K562 (cell line): ENCODE measurements around the gene TSPAN18. TPM values are rescaled to one million over a fixed set of nuclear protein-coding genes. Genes with fewer than 3 reads are reported as not detected.

ENCODE experiments used
- ARID1B ChIP-seq: fragments of 450-650 bp; IDR thresholded peaks from 2 replicates; pipeline ENCODE4 v1.6.1; 2016; ENCODE audit warnings: antibody characterized with exemption, mild to moderate bottlenecking, inconsistent platforms
- EZH2 ChIP-seq: IDR thresholded peaks from 2 replicates; pipeline ENCODE4 v1.6.1; 2012; ENCODE audit warnings: low read depth, mild to moderate bottlenecking, inconsistent platforms, low read length, borderline replicate concordance
- FOXA3 ChIP-seq, 2 experiments: fragments of 450-650 bp in 1 of 2; sonication (generic) in 1 of 2; formaldehyde crosslinking; IDR thresholded peaks in 1 of 2; conservative IDR thresholded peaks in 1 of 2; 2 replicates each; pipeline versions ENCODE4 v1.4.0 to v1.8.0; 2020 to 2022; ENCODE audit warnings: mild to moderate bottlenecking in 2 of 2, missing genetic modification reagents in 1 of 2
- GABPB1 ChIP-seq: sonication (generic); formaldehyde crosslinking; IDR thresholded peaks from 2 replicates; pipeline ENCODE4 v1.8.0; 2022; ENCODE audit warnings: mild to moderate bottlenecking, missing genetic modification reagents
- GATAD2A ChIP-seq: fragments of 450-650 bp; IDR thresholded peaks from 2 replicates; pipeline ENCODE4 v1.6.1; 2017
- HMG20A ChIP-seq: fragments of 450-650 bp; formaldehyde crosslinking; conservative IDR thresholded peaks from 2 replicates; pipeline ENCODE4 v1.4.0; 2020; ENCODE audit warnings: mild to moderate bottlenecking, mixed read lengths
- HMG20B ChIP-seq: fragments of 250-450 bp; sonication (Bioruptor Pico); IDR thresholded peaks from 2 replicates; pipeline ENCODE4 v1.5.0; 2021; ENCODE audit warnings: mild to moderate bottlenecking
- HNRNPLL ChIP-seq: fragments of 200-400 bp; formaldehyde crosslinking; IDR thresholded peaks from 2 replicates; pipeline ENCODE4 v1.6.1; 2017; ENCODE audit warnings: low read length, low read depth, mild to moderate bottlenecking; ENCODE audit not compliant: poor library complexity, severe bottlenecking
- HOMEZ ChIP-seq: fragments of 250-450 bp; sonication (Bioruptor Pico); IDR thresholded peaks from 2 replicates; pipeline ENCODE4 v1.4.0; 2020; ENCODE audit warnings: mild to moderate bottlenecking, moderate library complexity
- ILF3 ChIP-seq: fragments of 450-650 bp; IDR thresholded peaks from 2 replicates; pipeline ENCODE4 v1.6.1; 2018; ENCODE audit warnings: antibody characterized with exemption, mild to moderate bottlenecking, moderate library complexity, borderline replicate concordance
- IRF2 ChIP-seq: sonication (generic); formaldehyde crosslinking; IDR thresholded peaks from 2 replicates; pipeline ENCODE4 v1.8.1; 2022; ENCODE audit warnings: mild to moderate bottlenecking, missing genetic modification reagents
- MBD1 ChIP-seq: fragments of 250-450 bp; sonication (Bioruptor Pico); IDR thresholded peaks from 2 replicates; pipeline ENCODE4 v1.8.0; 2022; ENCODE audit warnings: inconsistent platforms
- MIER1 ChIP-seq: fragments of 450-650 bp; IDR thresholded peaks from 2 replicates; pipeline ENCODE4 v1.6.1; 2016; ENCODE audit warnings: antibody characterized with exemption, mild to moderate bottlenecking, low read depth
- NFYB ChIP-seq: IDR thresholded peaks from 2 replicates; pipeline ENCODE4 v1.6.1; 2011; ENCODE audit warnings: mild to moderate bottlenecking, moderate library complexity; ENCODE audit not compliant: insufficient read length; ENCODE audit errors: extremely low read depth
- RFX7 ChIP-seq: fragments of 250-450 bp; sonication (Bioruptor Pico); IDR thresholded peaks from 2 replicates; pipeline ENCODE4 v1.5.1; 2021; ENCODE audit warnings: mild to moderate bottlenecking
- TAL1 ChIP-seq: fragments of 450-650 bp; IDR thresholded peaks from 2 replicates; pipeline ENCODE4 v1.6.1; 2016; ENCODE audit warnings: mild to moderate bottlenecking
- ZBTB33 ChIP-seq: sonication (generic); formaldehyde crosslinking; IDR thresholded peaks from 2 replicates; pipeline ENCODE4 v1.8.1; 2023; ENCODE audit warnings: mild to moderate bottlenecking, missing genetic modification reagents
- ZMIZ1 ChIP-seq, 2 experiments: fragments of 150-350 bp in 1 of 2; IDR thresholded peaks; 2 replicates each; pipeline ENCODE4 v1.6.1; 2012 to 2016; ENCODE audit warnings: low read depth in 2 of 2, low read length in 2 of 2, mild to moderate bottlenecking in 1 of 2, moderate library complexity in 1 of 2
- ZNF282 ChIP-seq: sonication (generic); formaldehyde crosslinking; IDR thresholded peaks from 2 replicates; pipeline ENCODE4 v1.8.1; 2023; ENCODE audit warnings: missing genetic modification reagents
- ZZZ3 ChIP-seq: fragments of 450-650 bp; IDR thresholded peaks from 2 replicates; pipeline ENCODE4 v1.6.1; 2016; ENCODE audit warnings: antibody characterized with exemption, mild to moderate bottlenecking, moderate library complexity
- polyA plus RNA-seq, 8 experiments: library from polyadenylated mRNA; depleted of rRNA in 4 of 8; stranded (reverse) in 5 of 8; unstranded in 3 of 8; fragments of >200 nt; fragmentation: Nextera tagmentation in 2 of 8; fragmentation: Illumina TruSeq in 1 of 8; extraction: Ambion mirVana in 2 of 8; extraction: Trizol in 1 of 8; gene quantifications; 2 replicates each; pipeline versions ENCODE4 v1.2.1 to v1.2.3, GENCODE V29; 2011 to 2014; ENCODE audit warnings: inconsistent platforms in 1 of 8, missing spikeins in 1 of 8
- total RNA-seq, 7 experiments: library from RNA; depleted of rRNA in 6 of 7; stranded (reverse); fragments of >200 nt in 6 of 7; fragmentation: Illumina TruSeq in 2 of 7; extraction: Trizol in 2 of 7; gene quantifications; 2 replicates each; pipeline versions ENCODE4 v1.2.1 to v1.2.3, GENCODE V29; 2011 to 2021; ENCODE audit warnings: low replicate concordance in 1 of 7

Gene TSPAN18
- total and polyA plus RNA-seq, 9 of the 15 experiments (the other 6 are each of a cell fraction or from before 2014, with no cell fraction given), result 0.17 to 0.35 (median 0.22) TPM; not detected in 4

- TF ChIP-seq MBD1 (CRISPR knock-in tag), result no peak
- no peak for TF ChIP-seq HOMEZ (CRISPR knock-in tag)
- no peak for TF ChIP-seq NFYB
- no peak for TF ChIP-seq EZH2
- no peak for TF ChIP-seq HNRNPLL
- no peak for TF ChIP-seq GATAD2A
- TF ChIP-seq HMG20B (CRISPR knock-in tag), result no peak
- no peak for TF ChIP-seq IRF2 (CRISPR knock-in tag)
- no peak for TF ChIP-seq FOXA3 (CRISPR knock-in tag; conservative IDR thresholded peaks at IDR 0.05 in 1 of 2, IDR thresholded peaks at IDR 0.05 in 1 of 2)
- TF ChIP-seq ZMIZ1 (IDR thresholded peaks at IDR 0.05; ENCODE audit: low read depth in 2 of 2, low read length in 2 of 2), result peak in 1 of 2 experiments; percentile 89; a peak in 2 of 4 replicates
- TF ChIP-seq ZZZ3, result no peak
- no peak for TF ChIP-seq HMG20A (CRISPR knock-in tag)
- peak; percentile 22; the same call in 1 of the 2 replicates for TF ChIP-seq ZBTB33
- 0 out of 2 replicates have a peak, but pooled peaks have one; percentile 46 for TF ChIP-seq ILF3
- no peak for TF ChIP-seq ZNF282 (CRISPR knock-in tag)
- TF ChIP-seq MIER1, result no peak
- peak; percentile 97 for TF ChIP-seq ARID1B
- peak; percentile 63 for TF ChIP-seq GABPB1 (CRISPR knock-in tag)
- TF ChIP-seq RFX7 (CRISPR knock-in tag), result no peak
- TF ChIP-seq TAL1, result peak; percentile 95
Measured at GRCh38 chr11:44780940-44781631, 54.3 kb downstream of the TSPAN18 start (continued).
